ENCODE results near the gene GBF1. TPM values are rescaled to one million over a fixed set of nuclear protein-coding genes. Genes with fewer than 3 reads are reported as not detected.

The GBF1 gene
- total and polyA plus RNA-seq, 8 donors: 44.7 to 57.2 (median 46.6) TPM

DNA sequence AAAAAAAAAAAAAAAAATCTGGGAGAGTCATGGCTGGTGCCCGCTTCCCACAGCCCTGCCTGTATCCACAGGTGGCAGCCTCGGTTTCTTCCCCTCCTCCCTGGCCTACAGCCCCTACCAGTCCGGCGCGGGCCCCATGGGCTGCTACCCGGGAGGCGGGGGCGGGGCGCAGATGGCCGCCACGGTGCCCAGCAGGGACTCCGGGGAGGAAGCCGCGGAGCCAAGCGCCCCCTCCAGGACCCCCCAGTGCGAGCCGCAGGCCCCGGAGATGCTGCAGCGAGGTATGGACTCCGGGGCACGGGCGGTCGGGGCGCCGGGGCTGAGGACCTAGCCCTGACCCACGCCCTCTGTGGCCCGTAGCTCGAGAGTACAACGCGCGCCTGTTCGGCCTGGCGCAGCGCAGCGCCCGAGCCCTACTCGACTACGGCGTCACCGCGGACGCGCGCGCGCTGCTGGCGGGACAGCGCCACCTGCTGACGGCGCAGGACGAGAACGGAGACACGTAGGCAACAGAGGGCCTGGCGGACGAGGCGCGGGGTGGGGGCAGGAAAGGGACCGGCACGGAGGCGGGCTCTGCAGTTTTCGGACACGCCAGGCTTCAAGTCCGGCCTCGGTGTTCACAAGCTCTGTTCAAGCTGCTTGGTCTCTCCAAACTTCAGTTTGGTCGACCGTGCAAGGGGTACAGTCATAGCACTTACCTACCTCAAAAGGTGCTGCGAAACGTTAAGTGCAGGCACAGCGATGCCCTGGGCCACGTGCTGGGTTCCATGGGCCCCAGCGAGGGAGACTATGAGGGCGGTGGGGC lies 154.1 kb downstream of the GBF1 start:
- intact Hi-C loops (cut with DNase I): loop anchor here in 1 of 2 donors (10.0 kb wide), 1 partner anchor 195 kb away; no protein-coding TSS in a partner anchor
- Histone ChIP-seq H3K4me3 (peak overlapping the region; percentile 44 to 47), H3K27ac (peak overlapping the region; percentile 80 to 84), H3K27me3 (no peaks in the 10 kb centered on the region), H3K36me3 (peaks cover 0 to 67% of the 10 kb centered on the region in 2 donors), H3K9me3 (no peaks in the 10 kb centered on the region), H3K4me1 (peaks cover 10 to 46% of the 10 kb centered on the region in 2 donors)
- TF ChIP-seq, protein P1, sequence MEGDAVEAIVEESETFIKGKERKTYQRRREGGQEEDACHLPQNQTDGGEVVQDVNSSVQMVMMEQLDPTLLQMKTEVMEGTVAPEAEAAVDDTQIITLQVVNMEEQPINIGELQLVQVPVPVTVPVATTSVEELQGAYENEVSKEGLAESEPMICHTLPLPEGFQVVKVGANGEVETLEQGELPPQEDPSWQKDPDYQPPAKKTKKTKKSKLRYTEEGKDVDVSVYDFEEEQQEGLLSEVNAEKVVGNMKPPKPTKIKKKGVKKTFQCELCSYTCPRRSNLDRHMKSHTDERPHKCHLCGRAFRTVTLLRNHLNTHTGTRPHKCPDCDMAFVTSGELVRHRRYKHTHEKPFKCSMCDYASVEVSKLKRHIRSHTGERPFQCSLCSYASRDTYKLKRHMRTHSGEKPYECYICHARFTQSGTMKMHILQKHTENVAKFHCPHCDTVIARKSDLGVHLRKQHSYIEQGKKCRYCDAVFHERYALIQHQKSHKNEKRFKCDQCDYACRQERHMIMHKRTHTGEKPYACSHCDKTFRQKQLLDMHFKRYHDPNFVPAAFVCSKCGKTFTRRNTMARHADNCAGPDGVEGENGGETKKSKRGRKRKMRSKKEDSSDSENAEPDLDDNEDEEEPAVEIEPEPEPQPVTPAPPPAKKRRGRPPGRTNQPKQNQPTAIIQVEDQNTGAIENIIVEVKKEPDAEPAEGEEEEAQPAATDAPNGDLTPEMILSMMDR (IDR thresholded peaks at IDR 0.05): peak; percentile 92 to 95
- DNase-seq (peak; percentile 84 to 99 (median 92)), ATAC-seq (peak; percentile 81)

DNA sequence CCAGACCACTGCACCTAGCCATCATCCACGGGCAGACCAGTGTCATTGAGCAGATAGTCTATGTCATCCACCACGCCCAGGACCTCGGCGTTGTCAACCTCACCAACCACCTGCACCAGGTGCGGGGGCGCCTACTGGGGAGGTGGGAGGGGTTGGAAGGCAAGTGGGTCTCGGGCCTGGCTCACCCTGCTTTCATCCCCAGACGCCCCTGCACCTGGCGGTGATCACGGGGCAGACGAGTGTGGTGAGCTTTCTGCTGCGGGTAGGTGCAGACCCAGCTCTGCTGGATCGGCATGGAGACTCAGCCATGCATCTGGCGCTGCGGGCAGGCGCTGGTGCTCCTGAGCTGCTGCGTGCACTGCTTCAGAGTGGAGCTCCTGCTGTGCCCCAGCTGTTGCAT lies 154.7 kb downstream of the GBF1 start:
- no peaks in the 10 kb centered on the region for H3K27me3 ChIP-seq
- H3K9me3 ChIP-seq: no peaks in the 10 kb centered on the region
- peaks cover 0 to 67% of the 10 kb centered on the region in 2 donors for H3K36me3 ChIP-seq
- intact Hi-C loops (cut with DNase I): no loop called here
- TF ChIP-seq, protein P1 (IDR thresholded peaks at IDR 0.05): no peak
- no peak for ATAC-seq
- peak overlapping the region in 1 of 2 donors; percentile 44 for H3K4me3 ChIP-seq
- H3K27ac ChIP-seq: no peak overlapping the region
- H3K4me1 ChIP-seq: peaks cover 10 to 46% of the 10 kb centered on the region in 2 donors
- DNase-seq: no peak

DNA sequence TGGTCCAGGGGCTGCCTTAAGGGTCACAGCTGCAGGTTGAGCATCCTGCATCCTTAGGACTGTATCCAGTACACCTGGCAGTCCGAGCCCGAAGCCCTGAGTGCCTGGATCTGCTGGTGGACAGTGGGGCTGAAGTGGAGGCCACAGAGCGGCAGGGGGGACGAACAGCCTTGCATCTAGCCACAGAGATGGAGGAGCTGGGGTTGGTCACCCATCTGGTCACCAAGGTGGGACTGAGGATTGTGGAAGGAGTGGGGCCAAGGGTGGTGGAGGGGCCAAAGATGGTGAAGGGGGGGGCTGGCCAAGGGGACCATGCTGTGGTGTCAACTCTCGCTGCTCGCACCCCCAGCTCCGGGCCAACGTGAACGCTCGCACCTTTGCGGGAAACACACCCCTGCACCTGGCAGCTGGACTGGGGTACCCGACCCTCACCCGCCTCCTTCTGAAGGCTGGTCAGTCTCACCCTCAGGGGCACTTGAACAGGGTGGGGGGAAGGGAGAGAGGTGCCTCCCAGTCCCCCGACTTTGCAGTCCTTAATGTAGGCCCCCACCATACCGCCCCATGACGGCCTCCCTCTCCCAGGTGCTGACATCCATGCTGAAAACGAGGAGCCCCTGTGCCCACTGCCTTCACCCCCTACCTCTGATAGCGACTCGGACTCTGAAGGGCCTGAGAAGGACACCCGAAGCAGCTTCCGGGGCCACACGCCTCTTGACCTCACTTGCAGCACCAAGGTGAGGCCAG lies 155.4 kb downstream of the GBF1 start:
- Histone ChIP-seq H3K27me3 (no peaks in the 10 kb centered on the region), H3K9me3 (no peaks in the 10 kb centered on the region), H3K36me3 (peaks cover 0 to 67% of the 10 kb centered on the region in 2 donors), H3K4me1 (peaks cover 10 to 46% of the 10 kb centered on the region in 2 donors), H3K4me3 (no peak overlapping the region), H3K27ac (no peak overlapping the region)
- intact Hi-C loops (cut with DNase I): no loop called here
- DNase-seq (no peak), ATAC-seq (no peak)
- TF ChIP-seq, protein P1 (IDR thresholded peaks at IDR 0.05): no peak

DNA sequence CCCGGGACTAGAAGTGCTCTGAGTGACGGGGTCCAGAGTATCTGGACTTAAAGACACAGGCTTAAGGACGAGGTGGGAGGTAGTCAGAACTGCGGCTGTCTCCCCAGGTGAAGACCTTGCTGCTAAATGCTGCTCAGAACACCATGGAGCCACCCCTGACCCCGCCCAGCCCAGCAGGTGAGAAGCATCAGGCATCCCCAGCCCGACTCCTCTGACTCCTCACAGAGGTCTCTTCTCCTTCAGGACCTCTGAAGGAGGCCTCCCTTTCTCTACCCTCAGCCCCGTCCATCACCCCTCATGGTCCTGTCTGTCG lies 156.0 kb downstream of the GBF1 start:
- H3K27ac ChIP-seq: no peak overlapping the region

More for the DNA sequence above, 156.0 kb downstream of the GBF1 start:
- ATAC-seq (no peak), DNase-seq (no peak)
- Histone ChIP-seq H3K27me3 (no peaks in the 10 kb centered on the region), H3K4me1 (peaks cover 7 to 40% of the 10 kb centered on the region in 2 donors), H3K36me3 (peaks cover 0 to 67% of the 10 kb centered on the region in 2 donors), H3K9me3 (no peaks in the 10 kb centered on the region), H3K4me3 (no peak overlapping the region)
- intact Hi-C loops (cut with DNase I): no loop called here
- TF ChIP-seq, protein P1 (IDR thresholded peaks at IDR 0.05): no peak

Measured in left lung (tissue), 10 donors.